HG03457 (cell line): ENCODE data around the gene RAPGEF4.

ENCODE experiments used
- ATAC-seq: cut with Tn5 transposase; IDR thresholded peaks from one replicate; pipeline ENCODE4 v1.9.1; 2021; ENCODE audit warnings: moderate number of reproducible peaks; ENCODE audit not compliant: unreplicated experiment

RAPGEF4 gene

DNA sequence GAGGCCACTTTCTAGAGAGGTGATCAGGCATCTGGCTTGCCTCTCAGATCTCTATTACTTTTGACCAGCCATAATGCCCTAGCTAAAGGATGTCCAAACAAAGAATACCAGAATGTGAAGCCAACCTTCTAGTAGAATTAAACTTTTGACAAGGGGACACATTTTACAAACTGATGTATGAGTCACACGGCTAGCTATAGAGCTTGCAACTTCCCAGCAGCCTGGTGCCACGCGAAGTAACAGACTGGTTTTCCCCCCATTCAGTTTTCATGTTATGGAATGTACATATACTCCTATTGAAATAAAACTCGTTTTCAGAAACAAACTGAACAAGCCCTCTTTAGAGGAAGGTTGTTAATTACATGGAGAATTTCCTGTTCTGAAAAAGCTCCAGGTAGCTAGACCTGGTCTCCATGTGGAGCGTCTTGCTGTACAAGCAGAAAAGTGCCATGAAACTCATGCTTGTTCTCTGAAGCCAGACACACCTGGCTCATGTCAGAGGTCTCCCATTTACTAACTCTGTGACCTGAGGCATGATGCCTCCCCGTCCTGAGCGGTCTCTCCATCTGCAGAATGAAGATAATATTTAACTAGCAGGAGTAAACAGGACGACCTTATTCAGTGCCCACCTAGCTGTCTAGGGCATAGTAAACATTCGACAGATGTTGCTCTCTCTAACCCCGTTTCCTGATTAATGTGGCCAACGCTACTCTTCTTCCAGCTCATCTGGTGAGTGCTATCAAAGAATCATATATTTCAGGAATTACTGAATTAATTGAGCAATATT, 258.5 kb downstream of the RAPGEF4 start:
- ATAC-seq, result no peak

DNA sequence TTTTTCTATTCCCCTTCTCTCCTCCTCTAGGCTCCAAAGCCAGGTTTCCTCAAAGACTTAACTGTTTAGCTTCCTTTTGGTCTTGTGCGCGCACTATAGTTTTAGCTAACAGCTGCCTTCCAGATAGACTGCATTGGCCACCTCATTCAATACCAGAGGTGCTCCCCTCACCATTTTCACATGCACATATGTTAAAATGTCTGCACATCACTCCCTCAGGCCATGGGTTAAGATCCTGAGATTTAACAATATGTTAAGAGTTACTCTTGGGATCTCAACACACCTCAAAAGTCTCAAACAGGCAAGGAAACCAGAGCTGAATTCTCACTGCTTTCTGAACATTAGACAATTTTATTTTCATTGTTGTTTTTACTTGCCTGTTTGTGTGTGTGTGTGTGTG, 259.2 kb downstream of the RAPGEF4 start:
- ATAC-seq, result no peak

DNA sequence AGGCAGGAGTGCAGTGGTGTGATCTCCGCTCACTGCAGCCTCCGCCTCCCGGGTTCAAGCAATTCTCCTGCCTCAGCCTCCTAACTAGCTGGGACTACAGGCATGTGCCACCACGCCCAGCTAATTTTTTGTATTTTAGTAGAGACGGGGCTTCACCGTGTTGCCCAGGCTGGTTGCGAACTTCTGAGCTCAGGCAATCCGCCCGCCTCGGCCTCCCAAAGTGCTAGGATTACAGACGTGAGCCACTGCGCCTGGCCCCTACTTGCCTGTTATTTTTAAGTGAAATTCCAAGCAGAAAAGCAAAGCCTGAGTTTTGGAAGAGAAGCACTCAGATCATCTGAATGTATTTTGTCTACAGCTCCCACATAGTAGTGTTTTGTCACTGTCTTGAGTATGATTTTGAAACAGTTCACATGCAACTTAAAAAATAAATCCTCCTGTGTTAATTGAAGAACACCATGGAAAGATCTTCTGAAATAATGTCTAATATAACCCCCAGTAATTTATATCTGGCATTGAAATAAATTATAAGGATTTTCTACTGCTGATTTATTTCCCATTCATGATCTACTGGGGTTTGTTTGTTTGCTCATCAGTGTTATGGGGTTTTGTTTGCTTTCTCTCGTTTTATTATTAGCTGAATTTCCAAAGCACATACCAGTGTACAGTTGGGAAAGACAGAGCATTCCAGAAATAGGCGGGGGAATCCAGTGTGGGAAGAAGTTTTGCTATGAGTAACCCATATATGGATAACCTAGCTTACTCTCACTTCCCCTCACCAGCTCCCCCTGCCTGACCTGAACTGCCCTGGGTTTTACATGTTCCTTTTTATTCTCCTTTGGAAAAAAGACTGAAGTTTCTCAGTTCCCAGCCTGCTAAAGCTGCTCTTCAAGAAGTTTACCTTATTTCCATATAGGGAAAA, 259.9 kb downstream of the RAPGEF4 start:
- ATAC-seq, result no peak

DNA sequence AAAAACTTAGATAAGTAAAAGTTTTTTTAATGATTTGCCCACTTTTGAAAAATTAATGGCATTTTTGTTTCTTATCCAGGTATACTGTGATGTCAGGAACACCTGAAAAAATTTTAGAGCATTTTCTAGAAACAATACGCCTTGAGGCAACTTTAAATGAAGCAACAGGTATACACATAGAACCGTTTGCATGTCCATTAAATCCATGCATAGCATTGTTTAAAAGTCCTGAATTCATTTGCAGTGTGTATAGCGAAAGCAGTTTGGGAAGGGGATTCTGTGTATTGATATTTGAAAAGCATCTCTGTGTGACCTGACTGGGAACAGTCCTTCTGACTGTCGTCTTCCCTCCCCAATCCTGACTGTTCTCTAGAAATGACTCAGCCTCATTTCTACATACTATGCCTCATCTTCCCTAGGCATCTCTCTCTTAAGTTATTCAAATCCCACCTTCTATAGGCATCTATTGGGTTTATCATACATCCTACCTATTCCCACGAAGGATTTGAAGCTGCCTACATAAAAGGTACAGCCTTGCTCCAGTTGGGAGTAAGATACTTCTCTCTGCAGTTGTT, 260.8 kb downstream of the RAPGEF4 start:
- no peak for ATAC-seq

DNA sequence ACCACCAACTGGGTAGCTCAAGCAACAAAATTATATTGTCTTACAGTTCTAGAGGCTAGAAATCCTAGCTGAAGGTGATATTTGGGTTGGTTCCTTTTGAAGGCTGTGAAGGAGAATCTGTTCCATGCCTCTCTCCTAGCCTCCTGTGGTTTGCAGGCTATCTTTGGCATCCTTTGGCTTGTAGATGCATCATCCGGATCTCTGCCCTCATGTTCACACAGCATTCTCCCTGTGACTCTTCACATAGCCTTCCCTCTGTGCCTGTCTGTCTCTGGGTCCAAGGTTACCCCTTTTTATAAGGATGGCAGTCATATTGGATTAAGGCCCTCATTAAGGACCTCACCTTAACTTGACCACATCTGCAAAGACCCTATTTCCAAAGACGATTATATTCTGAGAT, 261.4 kb downstream of the RAPGEF4 start:
- ATAC-seq, result no peak

DNA sequence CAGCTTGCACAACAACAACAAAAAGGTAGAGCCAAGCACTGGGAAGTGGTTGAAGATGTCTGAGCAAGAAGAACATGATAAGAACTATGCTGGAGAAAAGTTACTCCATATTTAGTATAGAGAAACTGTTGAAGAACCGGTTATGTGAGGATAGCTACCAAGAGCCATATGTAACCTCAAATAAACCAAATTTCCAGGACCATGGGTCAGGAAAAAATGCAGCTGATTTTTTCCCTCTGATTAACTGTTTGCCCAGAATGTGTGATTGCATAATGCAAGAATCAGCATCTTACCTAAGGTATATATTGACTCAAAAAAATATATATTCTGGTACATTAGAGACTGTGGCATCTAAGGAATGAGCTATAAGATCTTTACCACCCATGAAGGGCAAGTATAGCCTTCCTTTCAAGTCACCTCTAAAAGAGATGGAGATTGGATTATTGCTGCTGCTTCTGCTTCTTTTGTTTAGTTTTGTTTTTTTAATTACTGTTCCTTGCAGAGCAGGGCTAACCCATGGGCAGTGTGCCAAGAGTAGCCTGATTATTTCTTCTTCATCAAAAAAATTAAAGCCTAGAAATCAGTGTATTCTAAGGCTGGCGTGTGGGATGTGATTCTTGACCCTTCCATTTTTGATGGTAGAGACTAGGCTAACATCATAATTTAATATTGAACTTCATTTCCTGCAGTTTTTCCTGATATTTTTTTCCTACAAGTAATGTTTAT, 263.1 kb downstream of the RAPGEF4 start:
- ATAC-seq, result no peak

DNA sequence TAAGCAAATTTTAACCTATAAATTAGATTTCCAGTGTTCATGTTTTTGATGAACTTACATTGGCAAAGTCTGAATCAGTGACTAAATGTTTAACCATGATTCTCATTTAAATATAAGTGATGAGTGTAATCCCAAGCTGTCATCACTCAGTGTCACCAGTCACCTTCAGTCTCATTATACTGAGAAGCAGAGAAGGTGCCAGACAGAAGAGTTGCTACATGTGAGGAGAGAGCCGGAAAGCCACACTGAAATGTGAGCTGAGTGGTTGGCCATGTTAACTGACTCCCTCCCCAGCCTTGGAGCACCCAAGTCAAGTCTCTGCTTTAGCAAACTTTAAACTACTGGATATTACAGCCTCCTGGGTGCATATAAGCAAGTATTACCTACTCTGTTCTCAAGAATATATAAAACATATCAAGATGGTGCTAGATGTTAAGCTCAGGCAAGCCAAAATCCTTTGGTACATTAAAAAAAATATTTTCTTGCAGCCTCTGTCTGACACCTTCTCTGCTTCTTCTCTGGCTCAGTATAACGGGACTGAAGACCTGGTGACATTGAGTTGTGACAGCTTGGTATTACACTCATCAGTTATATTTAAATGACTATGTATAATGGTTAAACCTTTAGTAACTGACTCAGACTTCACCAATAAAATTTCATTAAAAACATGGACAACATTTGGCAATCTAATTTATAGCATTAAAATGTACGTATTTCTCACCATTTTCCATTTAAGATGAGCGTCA, 264.2 kb downstream of the RAPGEF4 start:
- ATAC-seq, result no peak

DNA sequence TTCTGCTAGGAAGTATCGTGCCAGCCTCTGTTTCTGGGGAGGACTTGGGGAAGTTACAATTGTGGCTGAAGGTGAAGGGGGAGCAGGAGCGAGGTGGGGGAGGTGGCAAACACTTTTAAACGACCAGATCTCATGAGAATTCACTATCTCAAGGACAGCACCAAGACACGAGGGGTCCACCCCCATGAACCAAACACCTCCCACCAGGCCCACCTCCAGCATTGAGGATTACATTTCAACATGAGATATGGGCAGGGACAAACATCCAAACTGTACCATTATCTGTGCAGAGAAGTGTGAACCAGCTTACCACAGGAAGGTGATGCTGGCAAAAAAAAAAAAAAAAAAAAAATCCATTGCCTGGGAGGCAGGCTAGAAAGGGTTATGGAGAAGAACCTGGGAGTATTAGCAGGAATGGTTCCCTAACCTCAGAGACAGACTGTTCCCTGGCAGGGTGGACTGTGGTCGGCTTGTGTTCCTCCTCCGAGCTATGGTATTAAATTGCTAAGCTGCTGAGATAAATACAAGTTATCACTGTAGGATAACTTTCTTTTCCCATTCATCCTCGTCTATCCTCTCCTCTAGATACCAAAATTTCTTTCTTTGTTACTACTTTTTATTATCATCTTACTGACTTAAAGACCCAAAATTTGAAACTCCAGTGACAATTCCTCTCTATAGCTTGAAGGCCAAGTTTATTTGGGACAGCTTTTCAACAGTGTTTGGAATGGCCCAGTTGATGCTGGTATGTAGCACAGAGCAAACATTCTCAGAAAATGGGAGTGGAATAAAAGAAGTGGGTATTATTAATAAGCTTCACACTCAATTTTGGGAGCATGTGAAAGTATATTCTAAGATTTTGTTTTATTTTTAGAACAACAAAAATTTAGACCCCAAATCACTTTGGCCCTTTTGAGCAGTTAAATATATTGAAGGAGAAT, 266.3 kb downstream of the RAPGEF4 start:
- ATAC-seq, result no peak

DNA sequence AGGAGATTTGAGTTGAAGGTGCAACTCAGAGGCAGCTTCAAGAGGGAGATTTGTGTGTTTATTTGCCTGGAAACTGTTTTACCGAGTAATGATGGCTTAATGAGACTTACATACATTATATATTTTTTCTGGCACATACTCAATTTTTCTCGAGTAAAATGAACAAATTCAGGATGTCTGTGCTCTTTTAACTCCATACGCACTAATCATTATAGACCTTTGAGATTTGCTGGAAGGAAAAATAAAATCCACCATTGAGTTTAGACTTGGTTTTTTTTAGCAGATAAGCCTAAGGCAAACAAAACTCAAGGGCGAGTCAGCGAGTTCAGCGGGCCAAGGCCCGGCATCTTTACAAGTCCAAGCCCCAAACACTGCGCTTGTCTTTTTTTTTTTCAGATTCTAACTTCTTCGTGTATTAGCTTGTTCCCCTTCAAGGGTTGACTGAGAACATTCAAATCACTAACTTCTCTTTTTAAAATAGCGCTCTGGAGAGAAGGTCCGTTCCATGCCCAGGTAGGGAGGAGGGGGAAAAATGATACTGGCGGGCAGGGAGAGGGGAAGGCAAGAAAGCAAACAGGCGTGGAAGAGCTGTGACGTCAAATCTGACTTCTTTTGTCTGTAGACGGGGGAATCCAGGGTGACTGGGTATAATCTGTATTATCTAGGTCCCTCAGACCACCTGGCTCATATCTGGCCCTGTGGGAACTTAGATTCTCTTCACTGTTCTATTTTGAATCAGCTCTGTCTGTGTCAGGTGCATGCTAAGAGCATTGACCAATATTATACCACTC, 267.3 kb downstream of the RAPGEF4 start:
- ATAC-seq, result no peak

DNA sequence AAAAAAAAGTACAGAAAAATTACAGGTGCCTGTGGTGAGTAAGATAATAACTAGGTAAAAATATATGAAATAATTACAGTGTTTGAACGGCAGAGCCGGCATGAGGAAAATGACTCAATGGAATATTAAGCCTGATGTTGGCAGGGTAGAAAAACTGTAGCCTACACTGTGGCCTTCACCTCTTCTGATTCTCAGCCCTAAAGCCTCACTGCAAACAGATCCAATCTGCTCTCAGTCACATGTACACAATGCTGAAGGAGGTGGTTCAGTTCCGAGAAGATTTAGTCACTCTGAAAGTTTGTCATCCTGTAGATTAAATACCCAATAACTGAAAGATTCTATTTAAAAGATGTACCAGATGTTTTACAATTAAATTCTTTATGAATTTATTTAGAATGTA, 273.1 kb downstream of the RAPGEF4 start:
- ATAC-seq, result no peak

DNA sequence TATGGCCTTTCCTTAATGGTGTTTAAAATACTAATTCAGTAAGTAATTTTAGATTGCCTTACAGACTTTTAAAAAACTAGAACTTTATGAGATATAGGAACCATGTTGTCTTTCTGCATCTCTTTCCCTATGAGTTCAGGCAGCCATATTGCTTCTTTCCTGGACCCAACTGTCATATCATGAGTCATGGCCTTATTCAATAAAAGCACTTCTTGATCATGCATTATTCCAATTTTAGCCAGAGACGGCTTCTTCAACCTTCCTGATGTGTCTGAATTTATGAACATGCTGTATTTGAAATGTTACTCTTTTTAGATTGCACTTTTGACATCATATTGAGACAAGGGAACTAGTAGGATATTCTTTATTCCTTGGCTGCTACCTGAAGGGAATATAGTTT, 274.6 kb downstream of the RAPGEF4 start:
- ATAC-seq, result no peak

DNA sequence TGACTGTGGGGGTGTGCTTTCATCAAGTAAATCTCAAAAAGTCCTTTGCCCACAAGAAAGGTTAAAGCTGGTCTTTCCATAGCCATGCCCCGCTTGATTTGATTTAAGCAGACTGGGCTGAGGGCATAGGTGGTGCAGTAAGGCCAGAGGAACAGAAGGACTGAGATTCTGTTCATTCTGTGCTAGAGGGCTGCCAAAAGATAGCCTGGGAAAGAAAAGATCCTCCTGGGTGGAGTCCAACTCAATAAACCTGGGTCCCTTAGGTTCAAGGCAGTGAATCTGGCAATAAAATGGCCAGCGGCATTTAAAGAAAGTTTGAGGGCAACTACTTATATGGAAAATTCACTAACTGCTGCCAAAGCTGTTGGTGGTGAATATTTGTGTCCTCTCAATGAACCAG, 280.8 kb downstream of the RAPGEF4 start:
- ATAC-seq, result no peak

DNA sequence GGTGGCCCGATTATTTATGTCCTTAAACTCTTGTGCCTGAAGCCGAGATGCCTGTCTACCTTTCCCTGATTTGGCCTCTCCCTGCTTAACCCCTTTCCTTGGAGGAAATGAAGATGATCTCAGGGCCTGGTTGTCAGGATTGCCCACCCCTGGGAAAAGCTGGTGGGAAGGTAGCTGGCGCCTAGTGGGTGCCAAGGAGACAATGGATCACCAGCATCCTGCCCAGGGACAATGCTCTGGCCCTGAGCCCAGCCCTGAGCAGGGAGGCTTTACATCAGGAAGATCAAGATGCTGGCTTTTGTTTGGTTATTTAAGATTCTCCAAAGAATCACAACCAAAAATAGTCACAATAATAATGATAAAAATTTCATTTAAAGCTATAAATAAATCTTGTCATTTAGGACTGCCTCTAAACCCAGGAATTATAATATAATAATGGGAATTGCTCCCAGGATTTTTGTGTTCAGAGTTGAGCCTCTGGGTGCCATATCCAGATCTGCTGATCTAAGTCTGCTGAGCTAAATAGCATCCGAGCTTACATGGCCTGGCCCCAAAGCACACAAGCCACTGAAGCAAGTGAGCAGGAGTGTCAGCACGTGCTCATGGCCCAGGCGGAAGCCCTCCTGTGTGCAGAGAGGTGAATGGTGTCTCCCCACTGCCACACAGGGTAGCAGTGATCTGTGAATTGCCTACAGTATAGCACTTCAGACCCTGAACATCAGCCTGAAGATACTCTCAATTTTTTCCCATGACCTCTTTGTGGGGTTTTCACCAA, 282.2 kb downstream of the RAPGEF4 start:
- no peak for ATAC-seq

DNA sequence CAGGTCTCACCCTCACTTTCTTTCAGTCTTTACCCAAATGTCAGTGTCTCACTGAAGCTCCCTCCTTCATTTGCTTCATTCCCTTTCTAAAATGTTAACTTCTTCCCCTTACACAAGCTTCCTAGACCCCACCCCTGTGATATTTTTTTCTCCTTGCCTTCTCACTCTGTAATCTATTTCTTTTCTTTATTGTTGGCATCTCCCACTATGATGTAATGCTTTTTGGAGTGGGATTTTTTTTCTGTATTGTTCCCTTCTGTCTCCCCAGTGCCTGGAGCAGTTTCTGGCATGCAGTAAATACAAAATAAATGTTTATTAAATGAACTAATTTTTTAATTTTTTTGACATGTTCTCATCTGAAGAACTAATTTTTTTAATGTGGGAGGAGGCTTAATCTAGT, 284.1 kb downstream of the RAPGEF4 start:
- ATAC-seq, result no peak

DNA sequence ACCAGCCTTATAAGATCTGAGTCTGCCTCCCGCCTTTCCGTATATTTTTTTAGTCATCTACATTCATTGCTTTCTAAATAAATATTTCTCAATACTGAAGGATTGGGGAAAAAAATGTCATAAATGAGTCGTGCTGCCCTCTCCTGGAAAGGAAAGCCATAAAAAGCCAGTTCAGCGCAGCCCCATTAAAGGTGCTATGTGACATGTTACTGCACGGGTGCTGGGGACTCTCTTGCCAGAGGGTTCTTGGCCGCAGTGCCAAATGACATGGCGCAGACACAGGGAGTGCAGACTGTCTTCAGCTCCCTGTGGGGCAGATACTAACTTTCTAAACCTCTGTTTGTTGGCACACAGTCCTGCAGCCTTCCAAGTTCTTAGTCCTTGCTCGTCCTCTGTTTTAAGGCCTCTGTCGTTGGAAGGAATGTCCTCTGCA, 286.3 kb downstream of the RAPGEF4 start:
- no peak for ATAC-seq

DNA sequence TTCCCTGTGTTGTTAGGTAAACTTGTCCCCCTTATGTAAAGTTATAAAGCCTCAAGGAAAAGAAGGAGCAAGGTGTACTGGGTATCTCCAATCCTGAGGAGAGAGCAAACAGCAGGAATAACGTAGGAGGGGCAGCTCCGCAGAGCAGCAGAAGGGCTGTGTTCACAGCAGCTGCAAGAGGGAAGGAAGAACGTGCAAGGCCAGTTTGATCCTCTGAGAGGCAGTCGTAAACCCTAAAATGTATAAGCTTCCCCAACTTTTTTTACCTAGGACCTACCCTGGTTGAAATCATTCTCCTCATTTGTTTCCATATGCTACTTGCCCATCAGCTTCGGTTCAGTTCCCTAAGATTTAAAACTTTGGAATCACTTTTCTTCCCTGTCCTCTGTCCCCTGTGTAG, 288.1 kb downstream of the RAPGEF4 start:
- ATAC-seq, result no peak

DNA sequence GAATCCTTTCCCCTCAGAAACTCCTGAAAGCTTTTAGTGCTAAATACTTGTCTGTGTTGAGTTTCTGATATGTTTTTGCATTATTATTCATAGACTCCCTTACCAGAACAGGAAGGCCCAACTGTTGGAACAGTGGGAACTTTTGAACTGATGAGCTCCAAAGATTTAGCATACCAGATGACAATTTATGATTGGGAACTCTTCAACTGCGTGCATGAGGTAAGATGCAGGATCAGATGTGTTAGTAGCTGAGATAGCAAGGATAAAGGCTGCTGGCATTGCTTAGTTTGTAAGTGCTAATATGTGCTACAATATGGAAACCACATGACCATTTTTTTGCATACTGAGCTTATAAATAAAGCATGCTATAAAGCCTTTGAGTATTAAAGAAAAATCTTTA, 290.8 kb downstream of the RAPGEF4 start:
- ATAC-seq, result no peak
